Calu3 (cell line): ENCODE data around the gene CNTNAP1. TPM values are rescaled to one million over a fixed set of nuclear protein-coding genes. Genes with fewer than 3 reads are reported as not detected.

Experiments
- BruUV-seq: library from RNA; stranded (reverse); fragments of 400-500 nt; replicated peaks from 2 replicates; lab custom pipeline; 2021; lab: Mats Ljungman, UMichigan
- CTCF ChIA-PET: fragments of 300-600 bp; sonication (Branson Sonifier 250); formaldehyde crosslinking; loops from one replicate; lab custom pipeline; 2022; ENCODE audit warnings: antibody characterized with exemption; lab: Charles Lee
- DNase-seq: peaks from one replicate; pipeline ENCODE4 v3.0.0; 2022
- H3K27ac Mint-ChIP-seq: one replicate; pipeline ENCODE4 v1.8.0; 2022; ENCODE audit warnings: mixed read lengths; ENCODE audit not compliant: unreplicated experiment
- H3K27me3 Mint-ChIP-seq: one replicate; pipeline ENCODE4 v1.8.0; 2022; ENCODE audit warnings: mixed read lengths; ENCODE audit not compliant: unreplicated experiment
- H3K36me3 Mint-ChIP-seq: one replicate; pipeline ENCODE4 v1.8.0; 2022; ENCODE audit warnings: mild to moderate bottlenecking, moderate library complexity, mixed read lengths; ENCODE audit not compliant: insufficient read depth, unreplicated experiment
- H3K4me1 Mint-ChIP-seq: one replicate; pipeline ENCODE4 v1.8.0; 2022; ENCODE audit warnings: mild to moderate bottlenecking, low read depth, mixed read lengths; ENCODE audit not compliant: unreplicated experiment
- H3K4me3 Mint-ChIP-seq: one replicate; pipeline ENCODE4 v1.8.0; 2022; ENCODE audit warnings: mild to moderate bottlenecking, low read depth, moderate library complexity, mixed read lengths; ENCODE audit not compliant: unreplicated experiment
- H3K9me3 Mint-ChIP-seq: one replicate; pipeline ENCODE4 v1.8.0; 2022; ENCODE audit warnings: low read depth, mixed read lengths; ENCODE audit not compliant: unreplicated experiment
- CTCF ChIP-seq: fragments of 200-600 bp; IDR thresholded peaks from one replicate; pipeline ENCODE4 v1.8.0; 2022; ENCODE audit warnings: antibody characterized with exemption; ENCODE audit not compliant: unreplicated experiment
- intact Hi-C: fragments of 100-400 bp; cut with micrococcal nuclease; formaldehyde crosslinking; loops from one replicate; pipeline ENCODE4 v1.10.0; 2022; ENCODE audit not compliant: unreplicated experiment
- total RNA-seq: library from RNA; stranded (reverse); gene quantifications from 2 replicates; pipeline ENCODE4 v1.2.3, GENCODE V29; 2022

Gene CNTNAP1
- total RNA-seq, 1 experiment from 2014 or later = 1.3 TPM

GRCh38 chr17:42677012-42677857 lies 5.1 kb upstream of the CNTNAP1 start:
- Mint-ChIP-seq H3K4me3 (peak overlapping the region; percentile 93), H3K27ac (peak overlapping the region; percentile 94), H3K36me3 (peaks cover 65% of the 10 kb centered on the region), H3K27me3 (peaks cover 12% of the 10 kb centered on the region), H3K9me3 (no peaks in the 10 kb centered on the region), H3K4me1 (peaks cover 48% of the 10 kb centered on the region)
- peak; percentile 100 for DNase-seq
- no peak for TF ChIP-seq CTCF
- CTCF ChIA-PET = interaction anchor here (0.6 to 6.3 kb wide), 13 partner anchors 8 to 322 kb away, joined by 3 to 66 read pairs (median 4); partner anchors contain the start of genes PSMC3IP, RETREG3, TUBG1 and TUBG2
- TSS peak; percentile 58 for BruUV-seq
- intact Hi-C loops = loop anchor here (5.0 to 10.0 kb wide), 3 partner anchors 70 to 100 kb away; partner anchors contain the start of genes PSMC3IP, RAMP2, RETREG3 and TUBG1

- no peak for TF ChIP-seq CTCF
- Mint-ChIP-seq H3K36me3 (peaks cover 70% of the 10 kb centered on the region), H3K9me3 (no peaks in the 10 kb centered on the region), H3K4me3 (peak overlapping the region; percentile 93), H3K4me1 (peaks cover 57% of the 10 kb centered on the region), H3K27ac (peak overlapping the region; percentile 94), H3K27me3 (peaks cover 21% of the 10 kb centered on the region)
- intact Hi-C loops = loop anchor here (5.0 to 10.0 kb wide), 3 partner anchors 71 to 101 kb away; partner anchors contain the start of genes PSMC3IP, RAMP2, RETREG3 and TUBG1
- BruUV-seq = TSS peak; percentile 91
- DNase-seq = peak; percentile 95
- CTCF ChIA-PET = interaction anchor here (0.8 to 6.3 kb wide), 11 partner anchors 11 to 111 kb away, joined by 3 to 66 read pairs (median 8); partner anchors contain the start of genes MLX, PSMC3IP, RETREG3 and TUBG1
These were observed 4.2 kb upstream of the CNTNAP1 start for GRCh38 chr17:42677921-42678781.

GRCh38 chr17:42678951-42679491 lies 3.3 kb upstream of the CNTNAP1 start:
- H3K4me3 Mint-ChIP-seq = peak overlapping the region; percentile 93
- H3K27me3 Mint-ChIP-seq = peaks cover 30% of the 10 kb centered on the region
- peaks cover 62% of the 10 kb centered on the region for H3K4me1 Mint-ChIP-seq
- intact Hi-C loops = loop anchor here (5.0 to 10.0 kb wide), 3 partner anchors 72 to 102 kb away; partner anchors contain the start of genes PSMC3IP, RAMP2, RETREG3 and TUBG1
- CTCF ChIA-PET = interaction anchor here (0.8 to 6.3 kb wide), 12 partner anchors 12 to 112 kb away, joined by 3 to 66 read pairs (median 5); partner anchors contain the start of genes MLX, PSMC3IP, RETREG3 and TUBG1
- H3K36me3 Mint-ChIP-seq = peaks cover 74% of the 10 kb centered on the region
- no peaks in the 10 kb centered on the region for H3K9me3 Mint-ChIP-seq
- no TSS peak for BruUV-seq
- DNase-seq = peak; percentile 67
- TF ChIP-seq CTCF = no peak
- H3K27ac Mint-ChIP-seq = peak overlapping the region; percentile 94
